NCI-H460 (cell line): ENCODE measurements around the gene GALR2. TPM values are rescaled to one million over a fixed set of nuclear protein-coding genes. Genes with fewer than 3 reads are reported as not detected.
"Not testable (repeated sequence)": the region's sequence is repeated elsewhere in the genome, so short reads cannot be mapped to it uniquely, and the experiment has no call there.

ENCODE experiments used
- DNase-seq: peaks from one replicate; pipeline ENCODE4 v3.0.0-alpha.2; 2016; ENCODE audit warnings: low read depth; ENCODE audit errors: extremely low read depth
- total RNA-seq: library from RNA; depleted of rRNA; stranded (reverse); fragments of >200 nt; shearing (Covaris generic); gene quantifications from 2 replicates; pipeline ENCODE4 v1.2.3, GENCODE V29; 2014

GALR2 gene
- total RNA-seq, 1 experiment from 2014 or later, result not detected

GRCh38 chr17:76049836-76050537, 24.6 kb upstream of the GALR2 start:
- DNase-seq, result no peak

- DNase-seq, result no peak
These were observed 23.8 kb upstream of the GALR2 start for GRCh38 chr17:76050538-76051467.

GRCh38 chr17:76051561-76051960, 23.0 kb upstream of the GALR2 start:
- no peak for DNase-seq

GRCh38 chr17:76053246-76054111, 21.1 kb upstream of the GALR2 start:
- no peak for DNase-seq

- DNase-seq, result no peak
These were observed 20.5 kb upstream of the GALR2 start for GRCh38 chr17:76054112-76054476.

- DNase-seq, result no peak
These were observed 17.7 kb upstream of the GALR2 start for GRCh38 chr17:76056882-76057281.

GRCh38 chr17:76058264-76058663, 16.3 kb upstream of the GALR2 start:
- not testable (repeated sequence) for DNase-seq

GRCh38 chr17:76063875-76064546, 10.6 kb upstream of the GALR2 start:
- DNase-seq, result no peak

- DNase-seq, result no peak
These were observed 8.8 kb upstream of the GALR2 start for GRCh38 chr17:76065775-76066174.

- DNase-seq, result no peak
These were observed 2.9 kb upstream of the GALR2 start for GRCh38 chr17:76071531-76072147.

- DNase-seq, result peak; percentile 91
These were observed 2.3 kb upstream of the GALR2 start, which contains the start of gene SRP68 for GRCh38 chr17:76072148-76072858. Gene SRP68 (minus strand): TSS chr17:76072517. CDS start chr17:76072491, 26 bp downstream.

- peak; percentile 26 for DNase-seq
These were observed 974 bp downstream of the GALR2 start for GRCh38 chr17:76075364-76076145.

- DNase-seq, result no peak
These were observed 1.7 kb downstream of the GALR2 start for GRCh38 chr17:76076146-76076764.

- no peak for DNase-seq
These were observed 2.4 kb downstream of the GALR2 start for GRCh38 chr17:76076765-76077583.

GRCh38 chr17:76077584-76078110, 3.1 kb downstream of the GALR2 start:
- DNase-seq, result no peak

GRCh38 chr17:76078370-76078769, 3.8 kb downstream of the GALR2 start:
- not testable (repeated sequence) for DNase-seq
